ENCODE results near the gene DNMBP.
"Not testable (repeated sequence)": the region's sequence is repeated elsewhere in the genome, so short reads cannot be mapped to it uniquely, and the experiment has no call there.

Gene DNMBP

DNA sequence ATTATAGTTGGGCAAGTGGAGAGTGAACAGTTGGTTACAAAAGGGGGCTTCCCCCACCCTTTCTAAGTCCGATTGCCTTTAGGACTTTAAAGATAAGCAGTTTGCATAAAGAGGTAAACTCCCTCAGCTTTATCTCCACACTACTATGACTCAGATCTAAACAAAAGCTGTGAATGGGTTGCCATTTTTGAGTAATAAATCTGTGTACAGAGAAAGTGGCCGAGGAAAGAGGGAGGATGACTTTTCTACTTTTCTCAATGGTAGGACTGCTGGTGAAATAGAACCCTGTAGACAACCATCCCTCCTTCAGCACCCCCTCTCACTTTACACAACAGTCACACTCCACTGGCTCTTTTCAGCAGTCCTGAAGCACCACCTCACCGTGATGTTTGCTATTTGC lies 71.2 kb downstream of the DNMBP start:
- Histone ChIP-seq H2AK5ac (ENCODE audit: low read depth, low read length) (no peak overlapping the region), H3K27me3 (ENCODE audit: control insufficient read depth in 3 of 3, insufficient read depth in 3 of 3, low read depth in 1 of 3, low read length in 3 of 3) (no peaks in the 10 kb centered on the region), H3K36me3 (replicated peaks in 1 of 2; ENCODE audit: control insufficient read depth in 2 of 2, insufficient read depth in 2 of 2, low read length in 2 of 2) (peaks cover 0 to 2% of the 10 kb centered on the region in 2 donors), H2BK120ac (ENCODE audit: low read depth, low read length) (no peak overlapping the region), H3K23ac (ENCODE audit: low read depth, low read length, poor library complexity) (no peak overlapping the region), H2AFZ (ENCODE audit: low read length) (no peak overlapping the region), H3K4me2 (ENCODE audit: insufficient read depth, low read length, poor library complexity, severe bottlenecking) (no peak overlapping the region), H3K79me1 (ENCODE audit: low read depth, low read length) (no peaks in the 10 kb centered on the region), H2BK15ac (ENCODE audit: low read length) (no peak overlapping the region), H3K18ac (ENCODE audit: low read length) (no peak overlapping the region), H2BK12ac (ENCODE audit: low read length) (no peak overlapping the region), H3K4me3 (ENCODE audit: low read length in 2 of 2) (no peak overlapping the region), H3K27ac (replicated peaks; ENCODE audit: low read length) (no peak overlapping the region), H3K4ac (ENCODE audit: low read length) (no peak overlapping the region), H3K9ac (ENCODE audit: low read depth, low read length, poor library complexity) (no peak overlapping the region), H3K4me1 (ENCODE audit: control insufficient read depth in 2 of 2, insufficient read depth in 1 of 2, low read depth in 1 of 2, low read length in 2 of 2) (no peaks in the 10 kb centered on the region), H2BK5ac (ENCODE audit: low read length) (no peak overlapping the region), H3K14ac (ENCODE audit: low read length) (no peak overlapping the region), H4K91ac (ENCODE audit: low read depth, low read length, poor library complexity) (no peak overlapping the region), H4K8ac (ENCODE audit: low read depth, low read length) (no peak overlapping the region), H3K9me3 (replicated peaks in 1 of 2; ENCODE audit: control insufficient read depth in 2 of 2, insufficient read depth in 1 of 2, low read depth in 1 of 2, low read length in 2 of 2) (peaks cover 0 to 4% of the 10 kb centered on the region in 2 donors)
- DNase-seq (ENCODE audit: low spot score) = no peak
- no CpG with 5 or more reads among the region's 3 CpGs for WGBS, 2 donors (ENCODE audit: extremely low coverage in 2 of 2, insufficient read length in 2 of 2, insufficient replicate concordance in 1 of 2)

DNA sequence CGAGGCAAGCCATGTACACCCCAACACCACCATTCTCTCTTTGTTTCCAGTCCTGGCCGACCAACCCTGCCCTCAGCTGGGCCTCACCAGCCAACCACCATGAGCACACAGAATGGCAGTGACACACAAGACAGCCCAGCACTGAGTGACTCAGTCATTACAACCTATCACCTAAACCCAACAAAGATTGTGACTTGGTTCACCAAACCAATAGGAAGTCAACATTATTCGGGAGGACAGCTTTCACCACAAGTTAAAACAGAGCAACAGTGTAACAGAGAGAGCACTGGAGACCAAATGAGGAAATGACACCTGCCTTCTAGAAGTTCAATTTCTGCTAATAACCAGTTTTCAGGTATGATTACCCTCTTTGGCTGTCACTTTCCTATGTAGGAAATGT lies 72.1 kb downstream of the DNMBP start:
- Histone ChIP-seq H3K4me2 (ENCODE audit: insufficient read depth, low read length, poor library complexity, severe bottlenecking) (no peak overlapping the region), H3K9me3 (replicated peaks in 1 of 2; ENCODE audit: control insufficient read depth in 2 of 2, insufficient read depth in 1 of 2, low read depth in 1 of 2, low read length in 2 of 2) (peaks cover 0 to 4% of the 10 kb centered on the region in 2 donors), H2BK120ac (ENCODE audit: low read depth, low read length) (no peak overlapping the region), H3K18ac (ENCODE audit: low read length) (no peak overlapping the region), H3K27me3 (ENCODE audit: control insufficient read depth in 3 of 3, insufficient read depth in 3 of 3, low read depth in 1 of 3, low read length in 3 of 3) (no peaks in the 10 kb centered on the region), H3K4ac (ENCODE audit: low read length) (no peak overlapping the region), H3K9ac (ENCODE audit: low read depth, low read length, poor library complexity) (no peak overlapping the region), H2BK15ac (ENCODE audit: low read length) (no peak overlapping the region), H3K36me3 (replicated peaks in 1 of 2; ENCODE audit: control insufficient read depth in 2 of 2, insufficient read depth in 2 of 2, low read length in 2 of 2) (peaks cover 0 to 2% of the 10 kb centered on the region in 2 donors), H3K4me3 (ENCODE audit: low read length in 2 of 2) (no peak overlapping the region), H4K91ac (ENCODE audit: low read depth, low read length, poor library complexity) (no peak overlapping the region), H4K8ac (ENCODE audit: low read depth, low read length) (no peak overlapping the region), H2BK12ac (ENCODE audit: low read length) (no peak overlapping the region), H3K14ac (ENCODE audit: low read length) (no peak overlapping the region), H3K23ac (ENCODE audit: low read depth, low read length, poor library complexity) (no peak overlapping the region), H3K27ac (replicated peaks; ENCODE audit: low read length) (no peak overlapping the region), H2AK5ac (ENCODE audit: low read depth, low read length) (no peak overlapping the region), H2BK5ac (ENCODE audit: low read length) (no peak overlapping the region), H3K79me1 (ENCODE audit: low read depth, low read length) (no peaks in the 10 kb centered on the region), H2AFZ (ENCODE audit: low read length) (no peak overlapping the region), H3K4me1 (ENCODE audit: control insufficient read depth in 2 of 2, insufficient read depth in 1 of 2, low read depth in 1 of 2, low read length in 2 of 2) (no peaks in the 10 kb centered on the region)
- no CpG with 5 or more reads among the region's 3 CpGs for WGBS, 2 donors (ENCODE audit: extremely low coverage in 2 of 2, insufficient read length in 2 of 2, insufficient replicate concordance in 1 of 2)
- DNase-seq (ENCODE audit: low spot score) = no peak

DNA sequence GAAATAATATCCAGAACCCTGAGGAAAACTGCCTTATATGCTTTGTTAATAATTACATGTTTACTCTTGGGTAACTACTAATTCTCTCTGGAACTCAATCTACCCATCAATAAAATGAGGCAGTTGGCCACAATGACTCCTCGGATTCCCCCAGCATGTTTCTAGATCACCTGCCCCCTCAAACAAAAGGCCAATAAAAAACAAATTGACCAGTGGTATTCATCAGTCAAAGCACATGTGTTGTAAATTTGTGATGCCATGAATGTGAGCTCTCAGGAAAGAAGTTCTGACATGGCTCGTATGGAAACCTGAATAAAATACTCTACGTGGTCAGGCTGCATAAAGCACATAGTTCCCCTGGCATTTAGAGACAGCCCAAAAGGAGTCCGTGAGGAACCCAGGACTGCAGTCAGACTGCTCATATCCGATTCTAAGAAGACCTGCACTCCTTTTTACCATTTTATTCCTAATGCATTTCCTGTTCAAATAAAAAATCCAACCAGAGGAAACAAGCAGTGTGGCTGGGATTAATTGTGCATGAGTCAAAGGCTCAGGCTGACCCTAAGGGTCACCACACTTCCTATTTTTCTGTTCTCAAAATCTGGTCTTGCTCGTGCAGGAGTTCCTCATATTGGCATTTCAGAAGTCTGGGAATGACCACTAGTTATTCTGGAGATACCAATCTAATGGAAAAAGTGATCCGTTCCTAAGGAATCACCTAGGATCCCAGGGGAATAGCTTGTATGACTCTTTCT lies 77.4 kb downstream of the DNMBP start:
- not testable (repeated sequence) for H4K8ac ChIP-seq (ENCODE audit: low read depth, low read length); H3K27me3 ChIP-seq (ENCODE audit: control insufficient read depth in 3 of 3, insufficient read depth in 3 of 3, low read depth in 1 of 3, low read length in 3 of 3); H3K27ac ChIP-seq (replicated peaks; ENCODE audit: low read length); H3K4me2 ChIP-seq (ENCODE audit: insufficient read depth, low read length, poor library complexity, severe bottlenecking); H2BK120ac ChIP-seq (ENCODE audit: low read depth, low read length); H3K23ac ChIP-seq (ENCODE audit: low read depth, low read length, poor library complexity); H3K79me1 ChIP-seq (ENCODE audit: low read depth, low read length); H3K4me1 ChIP-seq (ENCODE audit: control insufficient read depth in 2 of 2, insufficient read depth in 1 of 2, low read depth in 1 of 2, low read length in 2 of 2); H3K18ac ChIP-seq (ENCODE audit: low read length); H2BK15ac ChIP-seq (ENCODE audit: low read length); H2AK5ac ChIP-seq (ENCODE audit: low read depth, low read length); H3K36me3 ChIP-seq (replicated peaks in 1 of 2; ENCODE audit: control insufficient read depth in 2 of 2, insufficient read depth in 2 of 2, low read length in 2 of 2); DNase-seq (ENCODE audit: low spot score); H3K4me3 ChIP-seq (ENCODE audit: low read length in 2 of 2); H3K9ac ChIP-seq (ENCODE audit: low read depth, low read length, poor library complexity); H4K91ac ChIP-seq (ENCODE audit: low read depth, low read length, poor library complexity); H3K9me3 ChIP-seq (replicated peaks in 1 of 2; ENCODE audit: control insufficient read depth in 2 of 2, insufficient read depth in 1 of 2, low read depth in 1 of 2, low read length in 2 of 2); H2BK5ac ChIP-seq (ENCODE audit: low read length); H3K14ac ChIP-seq (ENCODE audit: low read length); H2AFZ ChIP-seq (ENCODE audit: low read length); H3K4ac ChIP-seq (ENCODE audit: low read length); H2BK12ac ChIP-seq (ENCODE audit: low read length)
- WGBS, 2 donors (ENCODE audit: extremely low coverage in 2 of 2, insufficient read length in 2 of 2, insufficient replicate concordance in 1 of 2) = no CpG with 5 or more reads among the region's 7 CpGs

DNA sequence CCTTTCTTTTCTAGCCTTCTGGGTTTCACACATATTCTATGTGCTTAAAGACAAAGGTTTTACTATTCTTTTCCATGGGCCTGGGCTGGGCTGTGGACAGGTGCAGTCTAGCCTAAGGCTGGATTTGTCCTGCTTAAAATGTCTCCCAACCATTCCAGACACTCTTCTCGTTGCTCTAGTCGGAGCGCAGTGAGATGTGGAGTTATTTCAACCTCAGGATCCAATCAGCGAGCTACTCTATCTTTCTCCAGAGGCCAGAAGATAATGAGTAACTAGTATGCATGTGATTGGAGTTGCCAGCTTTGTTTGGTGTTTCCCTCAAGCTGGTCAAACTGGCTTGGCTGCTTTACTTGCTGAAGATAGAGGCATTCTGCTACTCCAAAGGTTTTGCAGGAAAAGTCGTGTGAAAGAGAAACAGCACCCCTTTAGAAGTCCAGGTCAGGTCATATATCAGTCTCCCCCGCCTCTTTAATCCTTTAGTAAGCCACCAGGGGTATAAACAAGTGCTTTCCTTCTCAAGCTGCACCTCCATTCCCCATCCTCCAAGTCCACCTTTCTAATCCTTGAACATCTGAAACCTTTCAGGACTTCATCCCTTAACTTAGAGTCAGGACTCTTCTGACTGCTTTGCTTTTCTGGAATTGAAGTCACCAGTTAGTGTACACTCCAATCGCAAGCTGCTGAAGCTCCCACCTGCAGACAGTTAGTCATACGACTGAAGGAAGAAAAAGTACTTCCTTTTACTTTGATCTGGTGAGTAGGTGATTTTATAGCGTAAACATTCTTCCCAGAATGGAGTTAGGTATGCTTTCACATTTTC lies 78.8 kb downstream of the DNMBP start:
- H3K4me2 ChIP-seq (ENCODE audit: insufficient read depth, low read length, poor library complexity, severe bottlenecking) = no peak overlapping the region
- no peaks in the 10 kb centered on the region for H3K27me3 ChIP-seq (ENCODE audit: control insufficient read depth in 3 of 3, insufficient read depth in 3 of 3, low read depth in 1 of 3, low read length in 3 of 3)
- no peak overlapping the region for H3K18ac ChIP-seq (ENCODE audit: low read length)
- no peak overlapping the region for H4K91ac ChIP-seq (ENCODE audit: low read depth, low read length, poor library complexity)
- H3K14ac ChIP-seq (ENCODE audit: low read length) = no peak overlapping the region
- H3K79me1 ChIP-seq (ENCODE audit: low read depth, low read length) = no peaks in the 10 kb centered on the region
- H3K27ac ChIP-seq (replicated peaks; ENCODE audit: low read length) = no peak overlapping the region
- DNase-seq (ENCODE audit: low spot score) = no peak
- no peak overlapping the region for H3K4me3 ChIP-seq (ENCODE audit: low read length in 2 of 2)
- no peak overlapping the region for H2BK5ac ChIP-seq (ENCODE audit: low read length)
- H3K4ac ChIP-seq (ENCODE audit: low read length) = no peak overlapping the region
- H2BK12ac ChIP-seq (ENCODE audit: low read length) = no peak overlapping the region
- no peaks in the 10 kb centered on the region for H3K9me3 ChIP-seq (replicated peaks in 1 of 2; ENCODE audit: control insufficient read depth in 2 of 2, insufficient read depth in 1 of 2, low read depth in 1 of 2, low read length in 2 of 2)
- H3K9ac ChIP-seq (ENCODE audit: low read depth, low read length, poor library complexity) = no peak overlapping the region
- no CpG with 5 or more reads among the region's 9 CpGs for WGBS, 2 donors (ENCODE audit: extremely low coverage in 2 of 2, insufficient read length in 2 of 2, insufficient replicate concordance in 1 of 2)
- H3K4me1 ChIP-seq (ENCODE audit: control insufficient read depth in 2 of 2, insufficient read depth in 1 of 2, low read depth in 1 of 2, low read length in 2 of 2) = peaks cover 0 to 3% of the 10 kb centered on the region in 2 donors
- no peak overlapping the region for H2AK5ac ChIP-seq (ENCODE audit: low read depth, low read length)
- H2BK15ac ChIP-seq (ENCODE audit: low read length) = no peak overlapping the region
- H3K36me3 ChIP-seq (replicated peaks in 1 of 2; ENCODE audit: control insufficient read depth in 2 of 2, insufficient read depth in 2 of 2, low read length in 2 of 2) = no peaks in the 10 kb centered on the region
- H4K8ac ChIP-seq (ENCODE audit: low read depth, low read length) = no peak overlapping the region
- H2AFZ ChIP-seq (ENCODE audit: low read length) = no peak overlapping the region
- H3K23ac ChIP-seq (ENCODE audit: low read depth, low read length, poor library complexity) = no peak overlapping the region
- no peak overlapping the region for H2BK120ac ChIP-seq (ENCODE audit: low read depth, low read length)

Data from neuronal stem cell (in vitro differentiated cells).